Measurements from ENCODE around the gene SOS1.
"Not testable (repeated sequence)": the region's sequence is repeated elsewhere in the genome, so short reads cannot be mapped to it uniquely, and the experiment has no call there.

The SOS1 gene

GRCh38 chr2:39099310-39099869 lies 21.5 kb downstream of the SOS1 start:
- DNase-seq: no peak

- no peak for DNase-seq
These were observed 25.2 kb downstream of the SOS1 start for GRCh38 chr2:39095624-39096023.

- DNase-seq: peak; percentile 19
These were observed 26.0 kb downstream of the SOS1 start for GRCh38 chr2:39094717-39095363.

- peak; percentile 16 for DNase-seq
These were observed 27.5 kb downstream of the SOS1 start for GRCh38 chr2:39093218-39093898.

- DNase-seq: peak; percentile 37
These were observed 29.3 kb downstream of the SOS1 start for GRCh38 chr2:39091543-39091942.

- DNase-seq: no peak
These were observed 29.8 kb downstream of the SOS1 start for GRCh38 chr2:39091063-39091462.

- DNase-seq: no peak
These were observed 40.7 kb downstream of the SOS1 start for GRCh38 chr2:39080152-39080551.

- no peak for DNase-seq
These were observed 50.9 kb downstream of the SOS1 start for GRCh38 chr2:39069890-39070465.

GRCh38 chr2:39069136-39069515 lies 51.7 kb downstream of the SOS1 start:
- no peak for DNase-seq

GRCh38 chr2:39068299-39069135 lies 52.3 kb downstream of the SOS1 start:
- no peak for DNase-seq

GRCh38 chr2:39065616-39066015 lies 55.2 kb downstream of the SOS1 start:
- no peak for DNase-seq

GRCh38 chr2:39062320-39062719 lies 58.5 kb downstream of the SOS1 start:
- DNase-seq: no peak

- no peak for DNase-seq
These were observed 59.6 kb downstream of the SOS1 start for GRCh38 chr2:39061280-39061679.

GRCh38 chr2:39059366-39059952 lies 61.4 kb downstream of the SOS1 start:
- DNase-seq: peak; percentile 64

GRCh38 chr2:39058101-39058500 lies 62.8 kb downstream of the SOS1 start:
- no peak for DNase-seq

- DNase-seq: not testable (repeated sequence)
These were observed 68.2 kb downstream of the SOS1 start for GRCh38 chr2:39052665-39053064.

GRCh38 chr2:39050109-39050508 lies 70.7 kb downstream of the SOS1 start:
- DNase-seq: no peak

- DNase-seq: no peak
These were observed 81.8 kb downstream of the SOS1 start for GRCh38 chr2:39039072-39039471.

GRCh38 chr2:39033980-39034379 lies 86.9 kb downstream of the SOS1 start:
- DNase-seq: no peak

- no peak for DNase-seq
These were observed 93.4 kb downstream of the SOS1 start for GRCh38 chr2:39027421-39027820.

- no peak for DNase-seq
These were observed 96.0 kb downstream of the SOS1 start for GRCh38 chr2:39024833-39025232.

- DNase-seq: no peak
These were observed 97.2 kb downstream of the SOS1 start for GRCh38 chr2:39023649-39024048.
